ENCODE data around the gene ARID1A.

DNA sequence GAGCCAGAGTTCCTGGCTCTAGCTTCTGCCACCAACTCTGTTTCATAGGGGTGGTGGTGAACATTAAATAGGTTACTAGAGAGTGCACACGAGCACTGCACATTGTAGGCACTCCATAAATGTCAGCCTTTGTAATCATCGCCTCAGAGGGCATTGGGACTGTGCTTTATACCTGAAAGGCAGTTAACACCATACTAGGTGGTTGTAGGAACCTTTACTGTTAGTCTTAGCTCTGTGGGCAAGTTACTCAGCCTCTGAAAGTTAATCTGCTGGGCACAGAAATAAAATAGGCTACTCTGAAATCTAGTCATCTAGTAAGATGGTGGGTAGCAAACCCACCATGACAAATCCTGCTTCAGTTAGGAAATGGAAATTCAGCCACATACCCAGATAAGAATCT is 37.6 kb downstream of the ARID1A start:
- TF ChIP-seq, protein P1, sequence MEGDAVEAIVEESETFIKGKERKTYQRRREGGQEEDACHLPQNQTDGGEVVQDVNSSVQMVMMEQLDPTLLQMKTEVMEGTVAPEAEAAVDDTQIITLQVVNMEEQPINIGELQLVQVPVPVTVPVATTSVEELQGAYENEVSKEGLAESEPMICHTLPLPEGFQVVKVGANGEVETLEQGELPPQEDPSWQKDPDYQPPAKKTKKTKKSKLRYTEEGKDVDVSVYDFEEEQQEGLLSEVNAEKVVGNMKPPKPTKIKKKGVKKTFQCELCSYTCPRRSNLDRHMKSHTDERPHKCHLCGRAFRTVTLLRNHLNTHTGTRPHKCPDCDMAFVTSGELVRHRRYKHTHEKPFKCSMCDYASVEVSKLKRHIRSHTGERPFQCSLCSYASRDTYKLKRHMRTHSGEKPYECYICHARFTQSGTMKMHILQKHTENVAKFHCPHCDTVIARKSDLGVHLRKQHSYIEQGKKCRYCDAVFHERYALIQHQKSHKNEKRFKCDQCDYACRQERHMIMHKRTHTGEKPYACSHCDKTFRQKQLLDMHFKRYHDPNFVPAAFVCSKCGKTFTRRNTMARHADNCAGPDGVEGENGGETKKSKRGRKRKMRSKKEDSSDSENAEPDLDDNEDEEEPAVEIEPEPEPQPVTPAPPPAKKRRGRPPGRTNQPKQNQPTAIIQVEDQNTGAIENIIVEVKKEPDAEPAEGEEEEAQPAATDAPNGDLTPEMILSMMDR (IDR thresholded peaks at IDR 0.05), result no peak
- TF ChIP-seq RFX5 (IDR thresholded peaks at IDR 0.05) (no peak), PHF8 (IDR thresholded peaks at IDR 0.05; ENCODE audit: borderline replicate concordance, low read depth) (no peak), EHMT2 (IDR thresholded peaks at IDR 0.05; ENCODE audit: low read depth) (no peak), POLR2A (IDR thresholded peaks at IDR 0.05; ENCODE audit: low read length) (no peak), MAX (IDR thresholded peaks at IDR 0.05) (no peak), ZFP36 (IDR thresholded peaks at IDR 0.05; ENCODE audit: borderline replicate concordance, partially characterized antibody) (no peak), HOXB5 (CRISPR knock-in tag; IDR thresholded peaks at IDR 0.05) (no peak), CEBPB (IDR thresholded peaks at IDR 0.05) (no peak)
- TF ChIP-seq, protein P2, sequence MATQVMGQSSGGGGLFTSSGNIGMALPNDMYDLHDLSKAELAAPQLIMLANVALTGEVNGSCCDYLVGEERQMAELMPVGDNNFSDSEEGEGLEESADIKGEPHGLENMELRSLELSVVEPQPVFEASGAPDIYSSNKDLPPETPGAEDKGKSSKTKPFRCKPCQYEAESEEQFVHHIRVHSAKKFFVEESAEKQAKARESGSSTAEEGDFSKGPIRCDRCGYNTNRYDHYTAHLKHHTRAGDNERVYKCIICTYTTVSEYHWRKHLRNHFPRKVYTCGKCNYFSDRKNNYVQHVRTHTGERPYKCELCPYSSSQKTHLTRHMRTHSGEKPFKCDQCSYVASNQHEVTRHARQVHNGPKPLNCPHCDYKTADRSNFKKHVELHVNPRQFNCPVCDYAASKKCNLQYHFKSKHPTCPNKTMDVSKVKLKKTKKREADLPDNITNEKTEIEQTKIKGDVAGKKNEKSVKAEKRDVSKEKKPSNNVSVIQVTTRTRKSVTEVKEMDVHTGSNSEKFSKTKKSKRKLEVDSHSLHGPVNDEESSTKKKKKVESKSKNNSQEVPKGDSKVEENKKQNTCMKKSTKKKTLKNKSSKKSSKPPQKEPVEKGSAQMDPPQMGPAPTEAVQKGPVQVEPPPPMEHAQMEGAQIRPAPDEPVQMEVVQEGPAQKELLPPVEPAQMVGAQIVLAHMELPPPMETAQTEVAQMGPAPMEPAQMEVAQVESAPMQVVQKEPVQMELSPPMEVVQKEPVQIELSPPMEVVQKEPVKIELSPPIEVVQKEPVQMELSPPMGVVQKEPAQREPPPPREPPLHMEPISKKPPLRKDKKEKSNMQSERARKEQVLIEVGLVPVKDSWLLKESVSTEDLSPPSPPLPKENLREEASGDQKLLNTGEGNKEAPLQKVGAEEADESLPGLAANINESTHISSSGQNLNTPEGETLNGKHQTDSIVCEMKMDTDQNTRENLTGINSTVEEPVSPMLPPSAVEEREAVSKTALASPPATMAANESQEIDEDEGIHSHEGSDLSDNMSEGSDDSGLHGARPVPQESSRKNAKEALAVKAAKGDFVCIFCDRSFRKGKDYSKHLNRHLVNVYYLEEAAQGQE (IDR thresholded peaks at IDR 0.05), result no peak
